Measurements from ENCODE around the gene SETBP1. TPM values are rescaled to one million over a fixed set of nuclear protein-coding genes. Genes with fewer than 3 reads are reported as not detected.

The SETBP1 gene
- total and polyA plus RNA-seq, 2 of the 13 experiments (the other 11 are each of a cell fraction or from before 2014, with no cell fraction given) = 0.18 to 0.65 TPM

DNA sequence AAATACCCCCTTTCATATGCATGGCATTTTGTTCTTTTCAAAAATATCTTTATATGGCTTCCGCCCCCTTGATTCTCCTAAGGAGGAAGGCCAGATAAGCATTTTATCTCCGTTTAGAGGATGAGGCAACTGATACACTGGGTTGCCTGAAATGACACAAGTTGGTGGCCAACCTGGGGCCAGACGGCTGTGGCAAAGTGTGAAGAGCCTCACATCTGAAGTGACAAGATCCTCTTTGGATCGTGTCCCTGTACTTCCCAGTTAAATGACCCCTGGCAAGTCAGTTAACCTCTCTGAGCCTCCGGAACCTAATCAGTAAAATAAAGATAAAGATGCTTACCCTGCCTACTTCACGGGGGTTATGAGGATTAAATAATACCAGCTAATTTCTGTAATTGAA, 4.6 kb downstream of the SETBP1 start:
- 49% methylated on average over 6 of the region's 6 CpGs for WGBS (ENCODE audit: low lambda C conversion rate)
- H3K4me2 ChIP-seq (ENCODE audit: low read depth, low read length) = no peak overlapping the region
- H3K36me3 ChIP-seq (replicated peaks in 1 of 2; ENCODE audit: control insufficient read depth in 1 of 2, insufficient read depth in 2 of 2, low read length in 2 of 2) = no peaks in the 10 kb centered on the region
- BruUV-seq (replicated peaks) = no TSS peak
- no peak overlapping the region for H3K27ac ChIP-seq (ENCODE audit: extremely low read length, insufficient read depth, low read length)
- no peaks in the 10 kb centered on the region for H3K9me3 ChIP-seq (ENCODE audit: low read length)
- no peak for ATAC-seq
- no peak overlapping the region for H3K9ac ChIP-seq (ENCODE audit: insufficient read depth, low read depth, low read length)
- H3K4me1 ChIP-seq (ENCODE audit: insufficient read depth, low read length) = no peaks in the 10 kb centered on the region
- H3K27me3 ChIP-seq (ENCODE audit: control insufficient read depth in 1 of 2, insufficient read depth in 2 of 2, low read length in 2 of 2) = peaks cover 3 to 28% of the 10 kb centered on the region in 2 experiments; a peak in 4 of 5 replicates
- DNase-seq (ENCODE audit: low spot score) = no peak
- in situ Hi-C loops (cut with HindIII; ENCODE audit: extremely low pct_ligation_motif_present, low pct_unique_long_range_greater_than_20kb) = loop anchor here (25.0 kb wide), 2 partner anchors 102 to 527 kb away; no protein-coding TSS in a partner anchor
- no peaks in the 10 kb centered on the region for H3K79me2 ChIP-seq (ENCODE audit: insufficient read depth, low read length)
- FAIRE-seq = no peak
- peaks cover 2% of the 10 kb centered on the region; the same call in 1 of the 2 replicates for H4K20me1 ChIP-seq (ENCODE audit: insufficient read depth, low read length)
- CTCF ChIA-PET (ENCODE audit: low intra/inter-chr PET ratio, low total read pairs) = no interaction called here
- H3K4me3 ChIP-seq (replicated peaks in 1 of 3; ENCODE audit: insufficient read depth in 1 of 3, low read depth in 2 of 3, low read length in 3 of 3) = no peak overlapping the region
- no peak overlapping the region for H2AFZ ChIP-seq (ENCODE audit: low read length)
- POLR2A ChIA-PET = no interaction called here
- intact Hi-C loops (cut with micrococcal nuclease; ENCODE audit: unreplicated experiment) = no loop called here
- TF ChIP-seq ZNF557 (CRISPR knock-in tag; IDR thresholded peaks at IDR 0.05) = no peak
- TF ChIP-seq, protein P1, sequence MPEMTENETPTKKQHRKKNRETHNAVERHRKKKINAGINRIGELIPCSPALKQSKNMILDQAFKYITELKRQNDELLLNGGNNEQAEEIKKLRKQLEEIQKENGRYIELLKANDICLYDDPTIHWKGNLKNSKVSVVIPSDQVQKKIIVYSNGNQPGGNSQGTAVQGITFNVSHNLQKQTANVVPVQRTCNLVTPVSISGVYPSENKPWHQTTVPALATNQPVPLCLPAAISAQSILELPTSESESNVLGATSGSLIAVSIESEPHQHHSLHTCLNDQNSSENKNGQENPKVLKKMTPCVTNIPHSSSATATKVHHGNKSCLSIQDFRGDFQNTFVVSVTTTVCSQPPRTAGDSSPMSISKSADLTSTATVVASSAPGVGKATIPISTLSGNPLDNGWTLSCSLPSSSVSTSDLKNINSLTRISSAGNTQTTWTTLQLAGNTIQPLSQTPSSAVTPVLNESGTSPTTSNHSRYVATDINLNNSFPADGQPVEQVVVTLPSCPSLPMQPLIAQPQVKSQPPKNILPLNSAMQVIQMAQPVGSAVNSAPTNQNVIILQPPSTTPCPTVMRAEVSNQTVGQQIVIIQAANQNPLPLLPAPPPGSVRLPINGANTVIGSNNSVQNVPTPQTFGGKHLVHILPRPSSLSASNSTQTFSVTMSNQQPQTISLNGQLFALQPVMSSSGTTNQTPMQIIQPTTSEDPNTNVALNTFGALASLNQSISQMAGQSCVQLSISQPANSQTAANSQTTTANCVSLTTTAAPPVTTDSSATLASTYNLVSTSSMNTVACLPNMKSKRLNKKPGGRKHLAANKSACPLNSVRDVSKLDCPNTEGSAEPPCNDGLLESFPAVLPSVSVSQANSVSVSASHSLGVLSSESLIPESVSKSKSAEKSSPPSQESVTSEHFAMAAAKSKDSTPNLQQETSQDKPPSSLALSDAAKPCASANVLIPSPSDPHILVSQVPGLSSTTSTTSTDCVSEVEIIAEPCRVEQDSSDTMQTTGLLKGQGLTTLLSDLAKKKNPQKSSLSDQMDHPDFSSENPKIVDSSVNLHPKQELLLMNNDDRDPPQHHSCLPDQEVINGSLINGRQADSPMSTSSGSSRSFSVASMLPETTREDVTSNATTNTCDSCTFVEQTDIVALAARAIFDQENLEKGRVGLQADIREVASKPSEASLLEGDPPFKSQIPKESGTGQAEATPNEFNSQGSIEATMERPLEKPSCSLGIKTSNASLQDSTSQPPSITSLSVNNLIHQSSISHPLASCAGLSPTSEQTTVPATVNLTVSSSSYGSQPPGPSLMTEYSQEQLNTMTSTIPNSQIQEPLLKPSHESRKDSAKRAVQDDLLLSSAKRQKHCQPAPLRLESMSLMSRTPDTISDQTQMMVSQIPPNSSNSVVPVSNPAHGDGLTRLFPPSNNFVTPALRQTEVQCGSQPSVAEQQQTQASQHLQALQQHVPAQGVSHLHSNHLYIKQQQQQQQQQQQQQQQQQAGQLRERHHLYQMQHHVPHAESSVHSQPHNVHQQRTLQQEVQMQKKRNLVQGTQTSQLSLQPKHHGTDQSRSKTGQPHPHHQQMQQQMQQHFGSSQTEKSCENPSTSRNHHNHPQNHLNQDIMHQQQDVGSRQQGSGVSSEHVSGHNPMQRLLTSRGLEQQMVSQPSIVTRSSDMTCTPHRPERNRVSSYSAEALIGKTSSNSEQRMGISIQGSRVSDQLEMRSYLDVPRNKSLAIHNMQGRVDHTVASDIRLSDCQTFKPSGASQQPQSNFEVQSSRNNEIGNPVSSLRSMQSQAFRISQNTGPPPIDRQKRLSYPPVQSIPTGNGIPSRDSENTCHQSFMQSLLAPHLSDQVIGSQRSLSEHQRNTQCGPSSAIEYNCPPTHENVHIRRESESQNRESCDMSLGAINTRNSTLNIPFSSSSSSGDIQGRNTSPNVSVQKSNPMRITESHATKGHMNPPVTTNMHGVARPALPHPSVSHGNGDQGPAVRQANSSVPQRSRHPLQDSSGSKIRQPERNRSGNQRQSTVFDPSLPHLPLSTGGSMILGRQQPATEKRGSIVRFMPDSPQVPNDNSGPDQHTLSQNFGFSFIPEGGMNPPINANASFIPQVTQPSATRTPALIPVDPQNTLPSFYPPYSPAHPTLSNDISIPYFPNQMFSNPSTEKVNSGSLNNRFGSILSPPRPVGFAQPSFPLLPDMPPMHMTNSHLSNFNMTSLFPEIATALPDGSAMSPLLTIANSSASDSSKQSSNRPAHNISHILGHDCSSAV (CRISPR knock-in tag; IDR thresholded peaks at IDR 0.05; ENCODE audit: borderline replicate concordance) = no peak
- TF ChIP-seq, protein P2, sequence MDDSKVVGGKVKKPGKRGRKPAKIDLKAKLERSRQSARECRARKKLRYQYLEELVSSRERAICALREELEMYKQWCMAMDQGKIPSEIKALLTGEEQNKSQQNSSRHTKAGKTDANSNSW (CRISPR knock-in tag; IDR thresholded peaks at IDR 0.05; ENCODE audit: borderline replicate concordance) = no peak
- no peak for TF ChIP-seq MATR3 (CRISPR knock-in tag; IDR thresholded peaks at IDR 0.05)
- no peak for TF ChIP-seq NFRKB (IDR thresholded peaks at IDR 0.05)
- no peak for TF ChIP-seq TCF12 (IDR thresholded peaks at IDR 0.05)
- no peak for TF ChIP-seq TCF12 (CRISPR knock-in tag; IDR thresholded peaks at IDR 0.05)
- TF ChIP-seq SIX4 (CRISPR knock-in tag; IDR thresholded peaks at IDR 0.05) = no peak
- TF ChIP-seq GLI4 (CRISPR knock-in tag; IDR thresholded peaks at IDR 0.05; ENCODE audit: borderline replicate concordance) = no peak
- TF ChIP-seq U2AF2 (IDR thresholded peaks at IDR 0.05; ENCODE audit: low read depth, low read length) = no peak
- TF ChIP-seq, protein P3, sequence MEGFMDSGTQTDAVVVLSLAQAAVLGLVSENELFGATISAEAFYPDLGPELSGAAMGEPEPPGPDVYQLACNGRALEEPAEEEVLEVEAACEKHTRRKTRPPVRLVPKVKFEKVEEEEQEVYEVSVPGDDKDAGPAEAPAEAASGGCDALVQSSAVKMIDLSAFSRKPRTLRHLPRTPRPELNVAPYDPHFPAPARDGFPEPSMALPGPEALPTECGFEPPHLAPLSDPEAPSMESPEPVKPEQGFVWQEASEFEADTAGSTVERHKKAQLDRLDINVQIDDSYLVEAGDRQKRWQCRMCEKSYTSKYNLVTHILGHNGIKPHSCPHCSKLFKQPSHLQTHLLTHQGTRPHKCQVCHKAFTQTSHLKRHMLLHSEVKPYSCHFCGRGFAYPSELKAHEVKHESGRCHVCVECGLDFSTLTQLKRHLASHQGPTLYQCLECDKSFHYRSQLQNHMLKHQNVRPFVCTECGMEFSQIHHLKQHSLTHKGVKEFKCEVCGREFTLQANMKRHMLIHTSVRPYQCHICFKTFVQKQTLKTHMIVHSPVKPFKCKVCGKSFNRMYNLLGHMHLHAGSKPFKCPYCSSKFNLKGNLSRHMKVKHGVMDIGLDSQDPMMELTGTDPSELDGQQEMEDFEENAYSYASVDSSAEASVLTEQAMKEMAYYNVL (CRISPR knock-in tag; IDR thresholded peaks at IDR 0.05; ENCODE audit: borderline replicate concordance) = no peak
- TF ChIP-seq E2F1 (CRISPR knock-in tag; IDR thresholded peaks at IDR 0.05) = no peak
- no peak for TF ChIP-seq JUND (CRISPR knock-in tag; IDR thresholded peaks at IDR 0.05)
